HL-60 (cell line): Measurements from ENCODE around the gene MGAT5B.

Source experiments
- DNase-seq, 2 experiments: peaks; one replicate each; pipeline ENCODE4 v3.0.0-alpha.2; 2010 to 2020; ENCODE audit warnings: low read depth in 1 of 2, low spot score in 1 of 2
- H3K27ac ChIP-seq: fragments of 250-450 bp; sonication (Bioruptor Pico); replicated peaks from 2 replicates; pipeline ENCODE4 v1.5.1; 2020; ENCODE audit warnings: mild to moderate bottlenecking, moderate library complexity
- H3K27me3 ChIP-seq: fragments of 250-450 bp; sonication (Bioruptor Pico); 2 replicates; pipeline ENCODE4 v1.5.1; 2021; ENCODE audit warnings: mild to moderate bottlenecking, moderate library complexity; ENCODE audit not compliant: insufficient read depth, poor library complexity, severe bottlenecking
- H3K4me3 ChIP-seq: replicated peaks from 2 replicates; pipeline ENCODE4 v1.5.1; 2011; ENCODE audit warnings: mild to moderate bottlenecking, control low read depth, low read length; ENCODE audit not compliant: insufficient read depth
- GABPA ChIP-seq: IDR thresholded peaks from 2 replicates; pipeline ENCODE4 v1.6.1; 2012; ENCODE audit warnings: low read depth
- POLR2AphosphoS5 ChIP-seq: IDR thresholded peaks from 2 replicates; pipeline ENCODE4 v1.6.1; 2012; ENCODE audit warnings: low read depth
- SPI1 ChIP-seq: IDR thresholded peaks from 2 replicates; pipeline ENCODE4 v1.6.1; 2012; ENCODE audit warnings: low read depth, mild to moderate bottlenecking, borderline replicate concordance
- TF ChIP-seq, protein P1 (sequence below): IDR thresholded peaks from 2 replicates; pipeline ENCODE4 v1.6.1; 2012; ENCODE audit warnings: low read depth; ENCODE audit not compliant: insufficient replicate concordance
- TF ChIP-seq, protein P2 (sequence below): IDR thresholded peaks from one replicate; pipeline ENCODE4 v1.5.1; 2011; ENCODE audit warnings: low read length, control low read depth, inconsistent platforms; ENCODE audit not compliant: insufficient read depth

The MGAT5B gene

DNA sequence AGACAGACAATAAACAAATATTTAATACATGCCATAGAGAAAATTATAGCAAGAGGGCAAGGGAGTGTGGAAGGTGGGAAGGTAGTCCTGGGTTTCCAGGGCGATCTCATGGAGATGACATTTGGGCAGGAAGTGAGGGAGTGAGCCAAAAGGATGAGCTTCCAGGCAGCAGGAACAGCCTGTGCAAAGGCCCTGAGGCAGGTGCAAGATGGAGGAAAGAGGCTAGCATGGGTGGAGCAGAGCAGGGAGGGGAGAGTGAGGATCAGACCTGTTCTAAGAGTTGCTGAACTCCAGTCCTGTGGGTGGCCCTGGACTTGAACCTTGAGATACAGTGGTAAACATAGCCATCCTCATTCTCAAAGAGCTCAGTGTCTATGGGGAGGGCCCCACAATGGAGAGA is 94.7 kb downstream of the MGAT5B start:
- H3K4me3 ChIP-seq = no peak overlapping the region
- peaks cover 3% of the 10 kb centered on the region for H3K27me3 ChIP-seq
- no peak overlapping the region for H3K27ac ChIP-seq
- no peak for TF ChIP-seq SPI1
- TF ChIP-seq, protein P1, sequence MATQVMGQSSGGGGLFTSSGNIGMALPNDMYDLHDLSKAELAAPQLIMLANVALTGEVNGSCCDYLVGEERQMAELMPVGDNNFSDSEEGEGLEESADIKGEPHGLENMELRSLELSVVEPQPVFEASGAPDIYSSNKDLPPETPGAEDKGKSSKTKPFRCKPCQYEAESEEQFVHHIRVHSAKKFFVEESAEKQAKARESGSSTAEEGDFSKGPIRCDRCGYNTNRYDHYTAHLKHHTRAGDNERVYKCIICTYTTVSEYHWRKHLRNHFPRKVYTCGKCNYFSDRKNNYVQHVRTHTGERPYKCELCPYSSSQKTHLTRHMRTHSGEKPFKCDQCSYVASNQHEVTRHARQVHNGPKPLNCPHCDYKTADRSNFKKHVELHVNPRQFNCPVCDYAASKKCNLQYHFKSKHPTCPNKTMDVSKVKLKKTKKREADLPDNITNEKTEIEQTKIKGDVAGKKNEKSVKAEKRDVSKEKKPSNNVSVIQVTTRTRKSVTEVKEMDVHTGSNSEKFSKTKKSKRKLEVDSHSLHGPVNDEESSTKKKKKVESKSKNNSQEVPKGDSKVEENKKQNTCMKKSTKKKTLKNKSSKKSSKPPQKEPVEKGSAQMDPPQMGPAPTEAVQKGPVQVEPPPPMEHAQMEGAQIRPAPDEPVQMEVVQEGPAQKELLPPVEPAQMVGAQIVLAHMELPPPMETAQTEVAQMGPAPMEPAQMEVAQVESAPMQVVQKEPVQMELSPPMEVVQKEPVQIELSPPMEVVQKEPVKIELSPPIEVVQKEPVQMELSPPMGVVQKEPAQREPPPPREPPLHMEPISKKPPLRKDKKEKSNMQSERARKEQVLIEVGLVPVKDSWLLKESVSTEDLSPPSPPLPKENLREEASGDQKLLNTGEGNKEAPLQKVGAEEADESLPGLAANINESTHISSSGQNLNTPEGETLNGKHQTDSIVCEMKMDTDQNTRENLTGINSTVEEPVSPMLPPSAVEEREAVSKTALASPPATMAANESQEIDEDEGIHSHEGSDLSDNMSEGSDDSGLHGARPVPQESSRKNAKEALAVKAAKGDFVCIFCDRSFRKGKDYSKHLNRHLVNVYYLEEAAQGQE = no peak
- TF ChIP-seq POLR2AphosphoS5 = no peak
- TF ChIP-seq GABPA = no peak
- no peak for DNase-seq

DNA sequence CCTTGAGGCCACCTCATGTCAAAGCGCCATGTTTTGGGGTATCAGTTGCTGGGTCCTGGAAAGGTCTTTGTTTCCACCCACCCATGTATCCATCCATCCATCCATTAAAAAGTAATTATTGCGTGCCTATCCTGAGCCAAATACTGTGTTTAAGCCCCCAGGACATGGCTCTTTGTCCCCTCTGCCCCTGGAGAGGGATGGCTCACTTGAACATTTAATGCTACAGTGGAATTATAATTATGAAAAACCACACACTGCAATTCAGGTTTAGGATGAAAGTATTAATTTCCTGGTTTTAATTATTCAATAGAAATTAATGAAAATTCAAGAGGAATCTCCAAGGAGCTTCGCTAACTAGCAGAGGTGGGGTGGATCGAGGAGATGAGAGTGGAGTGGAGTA is 97.8 kb downstream of the MGAT5B start:
- H3K4me3 ChIP-seq = no peak overlapping the region

DNA sequence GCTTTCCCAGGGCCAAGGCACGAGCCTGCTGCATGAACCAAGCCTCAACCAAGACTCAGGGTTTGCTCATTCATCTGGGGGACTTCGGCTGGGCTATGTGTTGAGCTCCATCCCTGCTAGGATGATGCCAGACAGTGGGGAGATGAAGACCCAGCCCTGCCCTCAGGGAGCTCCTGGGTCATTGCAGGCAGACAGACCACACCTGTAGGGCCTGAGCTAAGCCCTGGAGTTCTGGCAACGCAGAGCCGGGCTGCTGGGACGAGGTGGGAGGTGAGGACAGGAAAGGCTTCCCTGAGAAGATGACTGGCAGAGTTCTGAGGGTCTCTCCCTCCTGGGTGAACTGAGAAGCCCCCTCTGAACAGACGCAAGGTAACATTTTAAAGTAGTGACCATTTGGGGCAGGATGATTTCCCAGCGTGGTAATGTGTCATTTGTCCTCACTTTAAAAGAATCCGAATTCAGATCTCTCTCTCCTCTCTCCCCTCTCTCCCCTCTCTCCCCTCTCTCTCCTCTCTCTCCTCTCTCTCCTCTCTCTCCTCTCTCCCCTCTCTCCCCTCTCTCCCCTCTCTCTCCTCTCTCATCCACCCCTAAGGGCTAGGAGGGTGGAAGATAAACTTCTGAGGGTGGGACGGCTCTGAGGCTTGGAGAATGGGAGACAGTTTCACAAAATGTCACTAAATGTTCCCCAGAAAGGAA is 98.4 kb downstream of the MGAT5B start:
- Histone ChIP-seq H3K27ac (no peak overlapping the region), H3K27me3 (peaks cover 22% of the 10 kb centered on the region), H3K4me3 (no peak overlapping the region)
- TF ChIP-seq GABPA = no peak
- no peak for TF ChIP-seq SPI1
- TF ChIP-seq, protein P1 = no peak
- TF ChIP-seq, protein P2, sequence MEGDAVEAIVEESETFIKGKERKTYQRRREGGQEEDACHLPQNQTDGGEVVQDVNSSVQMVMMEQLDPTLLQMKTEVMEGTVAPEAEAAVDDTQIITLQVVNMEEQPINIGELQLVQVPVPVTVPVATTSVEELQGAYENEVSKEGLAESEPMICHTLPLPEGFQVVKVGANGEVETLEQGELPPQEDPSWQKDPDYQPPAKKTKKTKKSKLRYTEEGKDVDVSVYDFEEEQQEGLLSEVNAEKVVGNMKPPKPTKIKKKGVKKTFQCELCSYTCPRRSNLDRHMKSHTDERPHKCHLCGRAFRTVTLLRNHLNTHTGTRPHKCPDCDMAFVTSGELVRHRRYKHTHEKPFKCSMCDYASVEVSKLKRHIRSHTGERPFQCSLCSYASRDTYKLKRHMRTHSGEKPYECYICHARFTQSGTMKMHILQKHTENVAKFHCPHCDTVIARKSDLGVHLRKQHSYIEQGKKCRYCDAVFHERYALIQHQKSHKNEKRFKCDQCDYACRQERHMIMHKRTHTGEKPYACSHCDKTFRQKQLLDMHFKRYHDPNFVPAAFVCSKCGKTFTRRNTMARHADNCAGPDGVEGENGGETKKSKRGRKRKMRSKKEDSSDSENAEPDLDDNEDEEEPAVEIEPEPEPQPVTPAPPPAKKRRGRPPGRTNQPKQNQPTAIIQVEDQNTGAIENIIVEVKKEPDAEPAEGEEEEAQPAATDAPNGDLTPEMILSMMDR = no peak
- no peak for TF ChIP-seq POLR2AphosphoS5
- DNase-seq = no peak

More for the DNA sequence above, 97.8 kb downstream of the MGAT5B start:
- TF ChIP-seq GABPA (no peak), POLR2AphosphoS5 (no peak)
- TF ChIP-seq, protein P2 = no peak
- Histone ChIP-seq H3K27me3 (peaks cover 20% of the 10 kb centered on the region), H3K27ac (no peak overlapping the region)
- DNase-seq = no peak

DNA sequence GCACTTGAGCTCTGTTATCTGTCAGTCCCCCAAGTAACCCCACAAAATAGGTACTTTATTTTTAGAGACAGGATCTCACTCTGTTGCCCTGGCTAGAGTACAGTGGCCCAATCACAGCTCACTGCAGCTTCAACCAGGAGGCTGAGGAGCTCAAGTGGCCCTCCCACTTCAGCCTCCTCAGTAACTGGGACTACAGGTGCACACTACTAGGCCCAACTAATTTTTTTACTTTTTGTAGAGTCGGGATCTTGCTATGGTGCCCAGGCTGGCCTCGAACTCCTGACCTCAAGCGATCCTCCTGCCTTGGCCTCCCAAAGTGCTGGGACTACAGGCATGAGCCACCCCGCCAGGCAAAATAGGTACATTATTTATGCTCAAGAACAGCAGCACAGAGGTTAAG is 99.6 kb downstream of the MGAT5B start:
- TF ChIP-seq POLR2AphosphoS5 = no peak
- no peak for TF ChIP-seq SPI1
- TF ChIP-seq GABPA = no peak
- TF ChIP-seq, protein P1 = no peak
- TF ChIP-seq, protein P2 = no peak
- Histone ChIP-seq H3K27me3 (peaks cover 22% of the 10 kb centered on the region), H3K4me3 (no peak overlapping the region), H3K27ac (no peak overlapping the region)
- DNase-seq = no peak
